Heart right ventricle (tissue), 16 donors: ENCODE data around the gene MAPT. TPM values are rescaled to one million over a fixed set of nuclear protein-coding genes. Genes with fewer than 3 reads are reported as not detected.

Source experiments
- ATAC-seq, 8 donors: fragments of 200-7000 bp; cut with Tn5 transposase; one replicate each; pipeline ENCODE4 v1.9.1; 2020; ENCODE audit warnings: mild to moderate bottlenecking in 8 of 8, moderate library complexity in 8 of 8, moderate number of reproducible peaks in 1 of 8
- DNase-seq, 2 donors: peaks; one replicate each; pipeline ENCODE4 v3.0.0-alpha.2; 2020
- H3K27ac ChIP-seq, 10 donors: fragments of 200-600 bp; sonication (generic) in 2 of 10; one replicate each; pipeline versions ENCODE4 v1.5.0 to v1.8.0; 2020 to 2022; ENCODE audit warnings: mild to moderate bottlenecking in 3 of 10
- H3K27me3 ChIP-seq, 7 donors: fragments of 200-600 bp; one replicate each; pipeline ENCODE4 v1.8.0; 2021 to 2022; ENCODE audit warnings: mild to moderate bottlenecking in 2 of 7
- H3K36me3 ChIP-seq, 9 donors: fragments of 200-600 bp; sonication (generic) in 1 of 9; one replicate each; pipeline versions ENCODE4 v1.5.0 to v1.8.0; 2020 to 2022; ENCODE audit warnings: mild to moderate bottlenecking in 2 of 9
- H3K4me1 ChIP-seq, 9 donors: fragments of 200-600 bp; sonication (generic) in 1 of 9; one replicate each; pipeline versions ENCODE4 v1.5.0 to v1.8.0; 2020 to 2022; ENCODE audit warnings: mild to moderate bottlenecking in 4 of 9
- H3K4me3 ChIP-seq, 10 donors: fragments of 200-600 bp; sonication (generic) in 2 of 10; one replicate each; pipeline versions ENCODE4 v1.5.0 to v1.8.0; 2020 to 2022; ENCODE audit warnings: mild to moderate bottlenecking in 7 of 10, moderate library complexity in 2 of 10
- H3K9me3 ChIP-seq, 11 donors: fragments of 200-600 bp in 10 of 11; sonication (generic) in 2 of 11; one replicate each; pipeline versions ENCODE4 v1.5.0 to v1.8.0; 2013 to 2022; ENCODE audit warnings: mild to moderate bottlenecking in 2 of 11, control low read depth in 1 of 11, moderate library complexity in 1 of 11
- CTCF ChIP-seq, 9 donors: fragments of 200-600 bp; sonication (generic) in 2 of 9; IDR thresholded peaks; one replicate each; pipeline versions ENCODE4 v1.5.0 to v1.8.0; 2021 to 2022; ENCODE audit warnings: antibody characterized with exemption in 9 of 9, mild to moderate bottlenecking in 5 of 9, moderate library complexity in 1 of 9
- WGBS, 2 donors: extraction: QIAGEN DNeasy Blood & Tissue Kit; methylation state at CpG; one replicate each; pipeline ENCODE4 v1.1.7; 2013; ENCODE audit warnings: inconsistent platforms in 1 of 2; 5-methylcytosine and 5-hydroxymethylcytosine counted together
- intact Hi-C, 10 donors: fragments of 100-400 bp; cut with DNase I; formaldehyde crosslinking; loops; one replicate each; pipeline versions ENCODE4 v1.11.1 to v1.14.2; 2022
- polyA plus RNA-seq, 2 donors: library from polyadenylated mRNA; stranded (reverse); fragments of 200-250 nt; gene quantifications; one replicate each; pipeline ENCODE4 v1.2.3, GENCODE V29; 2013
- total RNA-seq, 10 donors: library from RNA; stranded (reverse); fragmentation: NEBNext Ultra II Directional in 3 of 10; extraction: Animal tissue kit (Norgen Biotek cat#: 25700) in 3 of 10; gene quantifications; one replicate each; pipeline versions ENCODE4 v1.2.1 to v1.2.4, GENCODE V29; 2021 to 2023
- donor health status: Arrhythmogenic right ventricular cardiomyopathy.
- donor health status: ischemic (EF 13 %, LVEDD 7.1; RV severe dilation, severe dysfunction).
- donor health status: healthy with polysubstance abuse.
- donor health status: DM: no; HTN: yes; CAD: no.
- donor health status: DM: no; HTN: no; CAD: no.
- donor health status: ischemic (EF 25% LVEDD 6.9; RV normal size, moderate dysfunction).
- donor health status: ischemic (EF 25% LVEDD 5.7; RV mildly dilated, moderate dysfunction).
- donor health status: healthy.
- donor health status: DM: yes; HTN: yes; CAD: no.
- donor health status: Ischemic cardiomyopathy.
- donor health status: ischemic (EF 35%, LVEDD 5.7; RV mildly dilated, moderate dysfunction).
- donor health status: nonischemic (EF 11% LVEDD 7.7; RV severe dilation, severe dysfunction).
- donor health status: DM: yes; HTN: yes; CAD: no.
- donor health status: PGD.
- donor health status: ischemic (EF 29% LVEDD 5.4; RV normal size, mild dysfunction).
- donor health status: nonischemic (EF 23%, LVEDD 6.1; RV moderate dilation, normal function).

Gene MAPT
- total and polyA plus RNA-seq, 12 donors, result 0.90 to 63.3 (median 32.5) TPM

GRCh38 chr17:46029627-46030026 is 135.3 kb downstream of the MAPT start:
- H3K27ac ChIP-seq, result no peak overlapping the region
- peaks cover 0 to 36% (median 18%) of the 10 kb centered on the region in 9 donors for H3K4me1 ChIP-seq
- DNase-seq, result no peak
- intact Hi-C loops, result no loop called here
- no peaks in the 10 kb centered on the region for H3K27me3 ChIP-seq
- no peak overlapping the region for H3K4me3 ChIP-seq
- no peak for TF ChIP-seq CTCF (IDR thresholded peaks at IDR 0.05)
- H3K9me3 ChIP-seq, result no peaks in the 10 kb centered on the region
- WGBS, 2 donors, result 98 to 99% methylated on average over 6 of the region's 6 CpGs
- ATAC-seq, result no peak
- H3K36me3 ChIP-seq, result peaks cover 0 to 96% (median 37%) of the 10 kb centered on the region in 9 donors

- H3K9me3 ChIP-seq, result no peaks in the 10 kb centered on the region
- ATAC-seq, result no peak
- no peak overlapping the region for H3K4me3 ChIP-seq
- WGBS, 2 donors, result 83 to 84% methylated on average over 3 of the region's 3 CpGs
- no peak overlapping the region for H3K27ac ChIP-seq
- DNase-seq, result no peak
- H3K36me3 ChIP-seq, result peaks cover 0 to 100% (median 43%) of the 10 kb centered on the region in 9 donors
- H3K27me3 ChIP-seq, result no peaks in the 10 kb centered on the region
- peaks cover 0 to 32% (median 18%) of the 10 kb centered on the region in 9 donors for H3K4me1 ChIP-seq
- intact Hi-C loops, result no loop called here
- no peak for TF ChIP-seq CTCF (IDR thresholded peaks at IDR 0.05)
These were observed 136.4 kb downstream of the MAPT start for GRCh38 chr17:46030752-46031151.

- Histone ChIP-seq H3K4me1 (peaks cover 0 to 25% (median 18%) of the 10 kb centered on the region in 9 donors), H3K36me3 (peaks cover 0 to 100% (median 50%) of the 10 kb centered on the region in 9 donors), H3K9me3 (no peaks in the 10 kb centered on the region), H3K27me3 (no peaks in the 10 kb centered on the region), H3K4me3 (no peak overlapping the region), H3K27ac (no peak overlapping the region)
- 93 to 95% methylated on average over 16 of the region's 16 CpGs for WGBS, 2 donors
- ATAC-seq (peak in 1 of 8 donors; percentile 16), DNase-seq (no peak)
- intact Hi-C loops, result no loop called here
- no peak for TF ChIP-seq CTCF (IDR thresholded peaks at IDR 0.05)
These were observed 137.1 kb downstream of the MAPT start for GRCh38 chr17:46031440-46031839.

- no peak for TF ChIP-seq CTCF (IDR thresholded peaks at IDR 0.05)
- DNase-seq (no peak), ATAC-seq (peak in 1 of 8 donors; percentile 29)
- Histone ChIP-seq H3K27me3 (no peaks in the 10 kb centered on the region), H3K4me3 (no peak overlapping the region), H3K9me3 (no peaks in the 10 kb centered on the region), H3K27ac (no peak overlapping the region), H3K36me3 (peaks cover 0 to 100% (median 55%) of the 10 kb centered on the region in 9 donors), H3K4me1 (peaks cover 0 to 24% (median 18%) of the 10 kb centered on the region in 9 donors)
- intact Hi-C loops, result no loop called here
- 84 to 90% methylated on average over 8 of the region's 8 CpGs for WGBS, 2 donors
These were observed 137.6 kb downstream of the MAPT start for GRCh38 chr17:46031920-46032319.
